Erythroblast (primary cell): ENCODE results near the gene IQGAP3.

Experiments used
- GATA1 ChIP-seq: IDR thresholded peaks from 2 replicates; pipeline ENCODE4 v1.6.1; 2011; ENCODE audit warnings: low read depth, mild to moderate bottlenecking, control low read depth, low read length, moderate library complexity
- POLR2A ChIP-seq: IDR thresholded peaks from 2 replicates; pipeline ENCODE4 v1.6.1; 2011; ENCODE audit warnings: mild to moderate bottlenecking, low read length

- no peak for TF ChIP-seq POLR2A
- TF ChIP-seq GATA1: no peak
Observed at GRCh38 chr1:156539818-156540355, 32.5 kb downstream of the IQGAP3 start.
